CD14-positive monocyte (primary cell): ENCODE results near the gene ABCB6. TPM values are rescaled to one million over a fixed set of nuclear protein-coding genes. Genes with fewer than 3 reads are reported as not detected.
A peak's percentile ranks its signal among the peaks of the same experiment; 100 is the strongest.
"Not testable (repeated sequence)": the region's sequence is repeated elsewhere in the genome, so short reads cannot be mapped to it uniquely, and the experiment has no call there.

Experiments used
- DNase-seq, 3 donors: peaks; one replicate each; pipeline ENCODE4 v3.0.0-alpha.2; 2011 to 2022
- H2AFZ ChIP-seq: 2 replicates; pipeline ENCODE4 v1.6.0; 2012; ENCODE audit warnings: mild to moderate bottlenecking, low read depth, low read length, inconsistent platforms; ENCODE audit not compliant: insufficient read depth, poor library complexity, severe bottlenecking
- H3K27ac ChIP-seq, 2 donors: 1 replicate in 1 of 2; 2 replicates in 1 of 2; pipeline ENCODE4 v1.5.1; 2012 to 2013; ENCODE audit warnings: low read length in 2 of 2, control low read depth in 1 of 2, inconsistent platforms in 1 of 2, low read depth in 1 of 2, mild to moderate bottlenecking in 1 of 2
- H3K27me3 ChIP-seq, 2 donors: one replicate each; pipeline versions ENCODE4 v1.6.0 to v1.6.1; 2011 to 2013; ENCODE audit warnings: low read length in 2 of 2; ENCODE audit not compliant: control insufficient read depth in 2 of 2, insufficient read depth in 2 of 2
- H3K36me3 ChIP-seq, 2 donors: replicated peaks in 1 of 2; 1 replicate in 1 of 2; 2 replicates in 1 of 2; pipeline versions ENCODE4 v1.5.1 to v1.6.1; 2012 to 2013; ENCODE audit warnings: low read length in 2 of 2, control low read depth in 1 of 2, inconsistent platforms in 1 of 2, mild to moderate bottlenecking in 1 of 2; ENCODE audit not compliant: insufficient read depth in 2 of 2, control insufficient read depth in 1 of 2
- H3K4me1 ChIP-seq, 2 donors: 1 replicate in 1 of 2; 2 replicates in 1 of 2; pipeline versions ENCODE4 v1.5.1 to v1.6.1; 2012 to 2013; ENCODE audit warnings: low read length in 2 of 2, control low read depth in 1 of 2, inconsistent platforms in 1 of 2, mild to moderate bottlenecking in 1 of 2, moderate library complexity in 1 of 2; ENCODE audit not compliant: insufficient read depth in 2 of 2, control insufficient read depth in 1 of 2
- H3K4me2 ChIP-seq: replicated peaks from 2 replicates; pipeline ENCODE3; 2012; ENCODE audit warnings: low read length, moderate library complexity, mild to moderate bottlenecking; ENCODE audit not compliant: poor library complexity, severe bottlenecking; ENCODE audit errors: extremely low read depth
- H3K4me3 ChIP-seq, 3 experiments: fragments of 200-600 bp in 1 of 3; sonication (generic) in 1 of 3; replicated peaks in 1 of 3; 1 replicate in 2 of 3; 2 replicates in 1 of 3; pipeline ENCODE4 v1.5.1; 2011 to 2013; ENCODE audit warnings: low read length in 3 of 3, mild to moderate bottlenecking in 3 of 3, control low read depth in 2 of 3, low read depth in 2 of 3, inconsistent platforms in 1 of 3, moderate library complexity in 1 of 3
- H3K79me2 ChIP-seq: 2 replicates; pipeline ENCODE4 v1.6.0; 2012; ENCODE audit warnings: mild to moderate bottlenecking, control low read depth, inconsistent platforms, low read length, moderate library complexity; ENCODE audit not compliant: insufficient read depth
- H3K9ac ChIP-seq: 2 replicates; pipeline ENCODE4 v1.6.0; 2017; ENCODE audit warnings: low read length, mild to moderate bottlenecking; ENCODE audit not compliant: insufficient read depth, poor library complexity, severe bottlenecking
- H3K9me3 ChIP-seq, 2 donors: replicated peaks in 1 of 2; 1 replicate in 1 of 2; 2 replicates in 1 of 2; pipeline versions ENCODE4 v1.5.1 to v1.6.1; 2012 to 2013; ENCODE audit warnings: low read length in 2 of 2, control low read depth in 1 of 2; ENCODE audit not compliant: control insufficient read depth in 1 of 2, insufficient read depth in 1 of 2
- H4K20me1 ChIP-seq: 2 replicates; pipeline ENCODE4 v1.6.0; 2012; ENCODE audit warnings: mild to moderate bottlenecking, low read length, control low read depth, moderate library complexity; ENCODE audit not compliant: insufficient read depth
- H3K27ac Mint-ChIP-seq, 7 donors: one replicate each; pipeline ENCODE4 v1.8.0; 2020; ENCODE audit warnings: mild to moderate bottlenecking in 7 of 7, mixed read lengths in 7 of 7, moderate library complexity in 6 of 7, inconsistent platforms in 2 of 7
- H3K27me3 Mint-ChIP-seq, 3 donors: one replicate each; pipeline ENCODE4 v1.8.0; 2021 to 2022; ENCODE audit warnings: low read depth in 3 of 3, mild to moderate bottlenecking in 3 of 3, mixed read lengths in 3 of 3, moderate library complexity in 3 of 3, inconsistent platforms in 1 of 3
- H3K36me3 Mint-ChIP-seq, 2 donors: one replicate each; pipeline ENCODE4 v1.8.0; 2020; ENCODE audit warnings: mixed read lengths in 2 of 2, inconsistent platforms in 1 of 2, mild to moderate bottlenecking in 1 of 2
- H3K4me1 Mint-ChIP-seq: one replicate; pipeline ENCODE4 v1.8.0; 2020; ENCODE audit warnings: mild to moderate bottlenecking, mixed read lengths
- H3K4me3 Mint-ChIP-seq, 2 donors: one replicate each; pipeline ENCODE4 v1.8.0; 2020; ENCODE audit warnings: mild to moderate bottlenecking in 2 of 2, mixed read lengths in 2 of 2, moderate library complexity in 1 of 2
- H3K9me3 Mint-ChIP-seq, 7 donors: one replicate each; pipeline ENCODE4 v1.8.0; 2020 to 2022; ENCODE audit warnings: mixed read lengths in 7 of 7, mild to moderate bottlenecking in 6 of 7, moderate library complexity in 6 of 7, inconsistent platforms in 2 of 7
- CTCF ChIP-seq: fragments of 200-600 bp; IDR thresholded peaks from one replicate; pipeline ENCODE4 v1.8.0; 2022; ENCODE audit warnings: antibody characterized with exemption, mild to moderate bottlenecking
- WGBS: methylation state at CpG from one replicate; pipeline ENCODE4 v1.1.5; 2013; ENCODE audit warnings: missing lambda C conversion rate; ENCODE audit not compliant: insufficient coverage; 5-methylcytosine and 5-hydroxymethylcytosine counted together
- intact Hi-C, 2 donors: fragments of 100-400 bp; cut with micrococcal nuclease; formaldehyde crosslinking; loops; one replicate each; pipeline versions ENCODE4 v1.15.0 to v1.15.1; 2023
- polyA plus RNA-seq, 3 donors: library from polyadenylated mRNA; depleted of rRNA in 1 of 3; unstranded in 2 of 3; stranded (reverse) in 1 of 3; fragments of 300-500 nt in 2 of 3; fragments of >200 nt in 1 of 3; fragmentation: Illumina TruSeq in 2 of 3; gene quantifications; 1 replicate in 2 of 3; 2 replicates in 1 of 3; pipeline ENCODE4 v1.2.3, GENCODE V29; 2012 to 2021

Gene ABCB6
- polyA plus RNA-seq, 3 donors = 0.28 to 4.8 (median 0.58) TPM

DNA sequence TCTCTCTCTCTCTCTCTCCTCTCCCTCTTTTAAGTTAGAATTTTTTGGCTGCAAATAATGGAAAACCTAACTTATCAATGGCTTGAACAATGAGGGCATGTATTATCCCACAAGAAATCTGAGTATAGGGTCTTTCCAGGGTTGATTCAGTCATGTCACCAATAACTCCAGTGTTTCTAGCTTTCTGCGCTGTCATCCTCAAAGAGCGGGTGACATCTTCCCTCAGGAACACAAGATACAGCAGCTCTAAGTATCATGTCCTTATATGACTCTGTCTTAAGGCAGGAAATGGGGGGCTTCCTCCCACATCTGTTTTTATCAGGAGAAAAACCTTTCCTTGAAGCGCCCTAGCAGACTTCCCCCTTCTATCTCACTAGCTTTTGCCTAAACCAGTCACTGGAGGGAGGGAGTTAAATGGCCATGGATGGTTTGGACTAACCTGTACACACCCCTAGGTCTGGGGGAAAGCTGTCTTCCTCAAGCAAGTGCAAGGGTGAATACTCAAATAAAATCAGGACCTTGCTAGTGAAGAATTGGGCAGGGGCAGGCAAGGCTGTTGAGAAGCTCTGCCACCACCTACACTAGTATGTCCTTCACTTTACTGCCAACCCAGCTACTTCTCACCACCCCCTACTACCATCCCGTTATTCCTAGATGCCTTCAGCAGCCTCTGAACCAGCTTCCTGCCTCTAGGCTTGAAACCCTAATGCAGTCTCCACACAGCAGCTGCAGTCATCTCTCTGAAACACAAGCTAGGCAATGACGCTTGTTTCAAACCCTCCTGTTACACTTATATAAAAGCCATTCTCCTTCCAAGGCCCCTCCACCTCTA is 42.5 kb upstream of the ABCB6 start:
- Histone ChIP-seq H2AFZ (no peak overlapping the region), H3K4me1 (no peaks in the 10 kb centered on the region), H3K79me2 (no peaks in the 10 kb centered on the region), H3K9me3 (no peaks in the 10 kb centered on the region), H3K27ac (no peak overlapping the region), H3K9ac (no peak overlapping the region), H3K4me3 (no peak overlapping the region), H3K4me2 (no peak overlapping the region), H3K27me3 (no peaks in the 10 kb centered on the region), H3K36me3 (no peaks in the 10 kb centered on the region), H4K20me1 (no peaks in the 10 kb centered on the region)
- no peak overlapping the region for H3K27ac Mint-ChIP-seq
- peaks cover 3 to 17% (median 5%) of the 10 kb centered on the region in 3 donors for H3K27me3 Mint-ChIP-seq
- H3K4me1 Mint-ChIP-seq = no peaks in the 10 kb centered on the region
- intact Hi-C loops = no loop called here
- H3K4me3 Mint-ChIP-seq = peak overlapping the region; percentile 10 to 42
- H3K36me3 Mint-ChIP-seq = no peaks in the 10 kb centered on the region
- no peaks in the 10 kb centered on the region for H3K9me3 Mint-ChIP-seq
- 67% methylated on average over 2 of the region's 5 CpGs for WGBS
- no peak for TF ChIP-seq CTCF
- no peak for DNase-seq

GRCh38 chr2:219258942-219259341 is 40.2 kb upstream of the ABCB6 start:
- DNase-seq, H3K27ac Mint-ChIP-seq, intact Hi-C loops, H3K4me3 Mint-ChIP-seq, H3K9ac ChIP-seq, H3K36me3 ChIP-seq, H2AFZ ChIP-seq, H3K27me3 ChIP-seq, H3K36me3 Mint-ChIP-seq, H3K27ac ChIP-seq, H3K4me1 Mint-ChIP-seq, H4K20me1 ChIP-seq, H3K79me2 ChIP-seq, H3K9me3 ChIP-seq, H3K4me2 ChIP-seq, H3K4me3 ChIP-seq, H3K9me3 Mint-ChIP-seq: not testable (repeated sequence)
- H3K4me1 ChIP-seq = peaks cover 9 to 13% of the 10 kb centered on the region in 2 donors
- peaks cover 3 to 13% (median 5%) of the 10 kb centered on the region in 3 donors for H3K27me3 Mint-ChIP-seq
- 100% methylated on average over 1 of the region's 10 CpGs for WGBS
